ENCODE results near the gene DGKD.

DGKD gene

GRCh38 chr2:233479616-233480489, 125.6 kb downstream of the DGKD start:
- no peak for DNase-seq

GRCh38 chr2:233480490-233481202, 126.4 kb downstream of the DGKD start:
- DNase-seq, result no peak

DNA sequence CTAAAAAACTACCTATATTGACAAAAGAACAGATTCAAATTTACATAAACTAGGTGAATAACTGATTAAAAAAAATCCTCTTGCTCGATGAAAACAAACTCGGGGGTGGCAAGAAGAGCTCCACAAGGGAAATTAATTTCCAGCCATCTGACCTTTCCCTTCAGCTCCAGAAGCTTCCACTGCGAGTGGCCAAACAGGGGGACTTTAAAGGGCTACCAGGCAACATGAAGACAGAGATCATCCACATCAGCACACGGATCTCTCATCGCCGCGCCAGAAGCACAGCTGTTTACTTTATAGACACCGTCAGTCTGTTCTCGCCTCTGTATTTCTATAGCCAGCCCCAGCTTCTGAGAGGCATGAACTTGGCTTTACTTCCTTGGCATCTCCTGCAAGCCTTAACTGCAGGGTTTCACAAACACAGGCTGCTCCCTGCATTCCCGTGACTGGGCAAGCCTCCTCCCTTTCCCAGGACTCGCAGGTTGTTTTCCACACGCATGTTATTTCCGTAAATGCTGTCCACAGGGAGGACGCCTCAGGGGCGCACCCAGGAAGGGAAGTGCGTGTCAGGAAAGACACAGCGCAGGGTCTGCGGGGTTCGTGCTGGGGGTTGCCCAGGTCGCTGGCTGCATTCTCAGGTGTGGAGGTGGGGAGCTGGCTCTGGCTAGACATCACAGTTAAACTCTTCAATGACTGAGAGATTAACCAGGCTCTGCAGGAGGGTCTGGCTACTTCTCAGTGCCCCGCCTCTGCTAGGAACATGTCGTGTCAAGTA, 127.3 kb downstream of the DGKD start:
- DNase-seq, result no peak

DNA sequence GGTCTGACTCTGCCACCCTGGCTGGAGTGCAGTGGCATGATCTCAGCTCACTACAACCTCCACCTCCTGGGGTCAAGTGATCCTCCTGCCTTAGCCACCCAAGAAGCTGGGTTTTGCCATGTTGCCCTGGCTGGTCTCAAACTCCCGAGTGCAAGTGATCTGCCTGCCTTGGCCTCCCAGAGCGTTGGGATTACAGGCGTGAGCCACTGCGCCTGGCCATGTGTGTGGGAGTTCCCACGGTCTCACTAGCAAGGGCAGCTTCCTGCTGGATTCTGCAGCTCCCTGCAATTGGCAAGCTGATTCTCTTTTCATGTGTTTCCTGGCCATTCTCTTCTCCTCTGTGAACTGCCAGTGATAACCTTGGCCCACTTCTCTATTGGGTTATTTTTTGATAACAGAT, 128.3 kb downstream of the DGKD start:
- DNase-seq, result no peak

DNA sequence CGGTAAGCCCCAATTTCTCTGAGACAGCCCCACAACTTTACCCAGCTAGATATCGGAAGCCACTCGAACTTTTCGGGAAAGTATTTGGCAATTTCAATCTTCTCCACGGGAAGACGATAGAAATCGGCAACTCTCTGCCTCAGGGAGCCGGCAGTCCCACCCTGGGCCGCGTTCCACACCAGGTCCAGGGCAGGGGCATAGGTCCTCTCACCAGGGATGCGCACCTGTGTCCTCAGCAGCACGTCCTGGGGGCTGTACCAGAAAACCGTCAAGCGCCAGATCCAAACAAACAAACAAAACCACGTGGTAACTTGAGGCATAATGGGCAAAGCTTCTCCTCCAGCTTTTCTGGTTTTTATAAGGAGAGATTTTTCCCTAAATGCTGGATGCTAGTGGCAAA, 131.4 kb downstream of the DGKD start:
- DNase-seq, result no peak

DNA sequence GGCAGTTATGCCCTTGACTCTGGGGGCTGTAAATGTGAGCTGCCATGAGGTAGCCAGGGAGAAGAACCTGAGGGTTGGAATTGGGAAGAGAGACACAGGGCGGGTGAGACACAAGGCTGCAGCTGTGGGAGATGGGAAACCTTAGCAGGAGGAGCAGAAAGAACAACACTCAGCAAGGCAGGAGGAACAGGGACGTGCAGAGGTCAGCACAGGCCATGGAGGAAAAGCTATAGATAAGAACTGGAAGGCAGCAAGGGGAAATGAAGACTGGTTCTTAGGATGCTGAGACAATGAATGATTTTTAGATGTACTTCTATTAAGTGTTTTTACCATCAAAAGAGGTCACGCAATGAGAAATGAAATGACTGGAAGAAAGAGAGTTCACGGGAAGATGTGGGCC, 132.1 kb downstream of the DGKD start:
- no peak for DNase-seq

DNA sequence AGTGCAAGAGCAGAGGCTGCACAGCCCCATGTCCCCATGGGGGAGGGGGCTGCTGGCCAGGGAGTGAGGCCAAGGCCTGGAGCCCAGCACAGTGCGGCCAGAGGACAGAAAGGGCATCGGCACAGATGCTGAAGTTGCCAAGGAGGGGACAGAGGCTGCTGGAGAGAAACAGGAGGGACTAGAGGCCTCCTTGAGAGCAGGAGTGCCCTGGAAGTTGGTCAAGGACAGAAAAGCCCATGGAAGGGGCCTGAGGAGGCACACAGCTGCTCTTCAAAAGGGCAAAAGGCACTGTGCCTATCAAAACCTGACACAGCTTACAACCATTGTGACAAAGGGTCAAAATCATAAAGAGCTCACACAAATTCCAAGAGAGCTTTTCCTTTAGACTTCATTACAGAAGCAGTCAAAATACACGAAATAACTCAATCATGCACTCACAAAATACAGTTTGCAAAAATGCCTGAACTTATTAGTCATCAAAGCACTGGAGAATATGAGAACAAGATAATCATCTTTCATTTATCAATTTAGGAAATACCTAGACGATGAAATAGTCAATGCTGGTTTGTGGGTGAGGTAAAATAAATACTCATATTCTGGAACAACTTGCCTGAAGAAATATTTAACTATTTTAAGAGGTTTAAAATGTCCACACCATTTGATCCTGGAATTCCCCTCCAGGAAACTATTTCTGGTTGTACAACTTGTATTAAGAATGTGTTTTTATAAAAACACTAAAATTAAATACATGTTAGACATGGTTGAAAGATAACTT, 132.7 kb downstream of the DGKD start:
- peak; percentile 93 for DNase-seq

DNA sequence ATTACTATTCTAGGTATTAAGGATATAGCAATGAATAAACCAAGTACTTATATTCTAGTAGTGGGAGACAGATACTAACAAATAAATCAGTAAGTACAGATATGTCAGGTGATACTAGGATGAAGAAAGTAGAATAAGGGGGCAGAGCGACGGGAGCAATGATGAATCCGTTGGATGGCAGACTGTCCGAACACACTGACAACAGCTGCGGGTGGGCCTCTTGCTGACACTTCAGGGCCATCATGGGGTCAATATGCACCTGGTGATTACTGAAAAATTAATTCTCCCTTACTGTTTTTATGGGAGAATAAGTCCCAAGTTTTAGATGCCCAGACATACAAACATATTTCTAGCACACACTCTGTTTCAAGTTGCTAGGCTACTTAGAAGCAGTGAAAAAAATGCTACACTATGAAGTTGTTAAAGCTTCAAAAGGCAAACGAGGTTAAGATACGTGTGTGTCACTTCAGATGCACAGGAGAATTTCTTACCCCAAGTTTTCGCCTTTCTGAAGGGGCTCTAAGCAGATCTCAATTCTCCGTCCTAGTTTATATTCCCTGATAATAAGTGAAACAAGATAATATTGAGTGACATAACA, 133.6 kb downstream of the DGKD start:
- no peak for DNase-seq

GRCh38 chr2:233489143-233489542, 134.8 kb downstream of the DGKD start:
- DNase-seq, result no peak

GRCh38 chr2:233489666-233490065, 135.4 kb downstream of the DGKD start:
- DNase-seq, result peak; percentile 29

DNA sequence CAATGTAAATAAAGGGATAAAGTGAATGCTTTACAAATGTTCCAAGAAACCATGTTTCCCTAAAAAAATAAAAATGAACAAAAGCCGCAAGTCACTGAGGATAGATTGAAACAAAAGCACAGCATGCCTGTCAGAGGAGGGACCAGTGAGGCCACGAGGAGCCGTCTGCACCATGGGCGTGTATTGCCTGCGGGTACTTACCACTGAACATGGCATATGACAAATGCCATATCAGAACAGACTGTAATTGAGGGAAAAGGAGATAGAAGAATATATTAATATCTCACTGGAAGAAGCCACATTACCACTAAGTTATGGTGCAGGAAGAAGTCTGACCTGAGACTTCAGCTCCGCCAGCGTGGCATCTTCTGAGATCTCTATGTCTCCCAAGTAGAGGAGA, 136.5 kb downstream of the DGKD start:
- DNase-seq, result no peak

DNA sequence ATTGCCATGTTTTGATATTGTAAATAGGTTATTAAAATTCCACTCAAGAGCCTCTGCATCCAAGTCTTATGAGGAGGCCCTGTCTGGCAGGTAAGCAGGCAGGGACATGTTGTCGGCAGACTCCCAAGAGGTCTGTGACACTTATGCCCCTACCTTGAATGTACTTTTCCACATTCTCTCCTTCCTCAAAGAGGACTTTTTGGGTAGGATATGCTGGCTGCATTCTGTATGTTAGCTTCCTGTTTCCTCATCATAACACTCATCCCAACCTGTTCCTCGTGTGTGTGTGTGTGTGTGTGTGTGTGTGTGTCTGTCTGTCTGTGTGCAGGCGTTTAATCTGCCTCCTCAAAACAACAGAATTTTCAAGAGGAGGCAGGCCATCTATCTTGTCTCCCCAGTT, 137.0 kb downstream of the DGKD start:
- DNase-seq, result no peak

DNA sequence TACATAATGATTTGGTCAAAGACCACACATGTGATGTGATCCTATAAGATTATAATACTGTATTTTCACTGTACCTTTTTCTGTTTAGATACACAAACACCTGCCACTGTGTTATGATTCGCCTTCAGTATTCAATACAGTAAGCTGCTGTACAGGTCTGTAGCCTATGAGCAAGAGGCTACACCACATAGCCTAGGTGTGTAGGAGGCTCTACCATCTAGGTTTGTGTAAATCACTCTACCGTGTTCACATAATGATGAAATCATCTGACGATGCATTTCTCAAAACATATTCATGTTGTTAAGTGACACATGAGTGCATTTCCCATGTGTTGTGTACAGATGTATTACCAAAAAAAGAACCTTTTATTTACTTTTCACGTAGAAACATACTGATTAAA, 137.8 kb downstream of the DGKD start:
- no peak for DNase-seq

DNA sequence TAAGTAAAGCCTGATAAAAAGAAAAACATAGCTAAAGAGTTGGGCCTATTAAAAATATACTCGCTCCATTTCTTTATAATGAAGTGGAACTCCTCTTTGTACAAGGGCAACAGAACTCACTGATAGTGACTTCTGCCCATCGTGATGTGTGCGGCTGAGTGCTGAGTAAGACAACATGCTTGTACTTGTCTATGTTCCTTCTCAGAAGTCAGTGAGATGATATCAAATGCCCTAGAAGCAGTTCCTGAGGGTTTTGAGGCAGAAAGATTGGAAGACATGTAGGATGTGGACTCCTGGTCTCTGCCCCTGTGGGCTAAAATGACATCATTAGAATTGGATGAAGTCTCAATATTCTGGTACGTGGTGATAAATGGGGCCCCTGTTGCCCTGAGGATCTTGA, 138.5 kb downstream of the DGKD start:
- no peak for DNase-seq

DNA sequence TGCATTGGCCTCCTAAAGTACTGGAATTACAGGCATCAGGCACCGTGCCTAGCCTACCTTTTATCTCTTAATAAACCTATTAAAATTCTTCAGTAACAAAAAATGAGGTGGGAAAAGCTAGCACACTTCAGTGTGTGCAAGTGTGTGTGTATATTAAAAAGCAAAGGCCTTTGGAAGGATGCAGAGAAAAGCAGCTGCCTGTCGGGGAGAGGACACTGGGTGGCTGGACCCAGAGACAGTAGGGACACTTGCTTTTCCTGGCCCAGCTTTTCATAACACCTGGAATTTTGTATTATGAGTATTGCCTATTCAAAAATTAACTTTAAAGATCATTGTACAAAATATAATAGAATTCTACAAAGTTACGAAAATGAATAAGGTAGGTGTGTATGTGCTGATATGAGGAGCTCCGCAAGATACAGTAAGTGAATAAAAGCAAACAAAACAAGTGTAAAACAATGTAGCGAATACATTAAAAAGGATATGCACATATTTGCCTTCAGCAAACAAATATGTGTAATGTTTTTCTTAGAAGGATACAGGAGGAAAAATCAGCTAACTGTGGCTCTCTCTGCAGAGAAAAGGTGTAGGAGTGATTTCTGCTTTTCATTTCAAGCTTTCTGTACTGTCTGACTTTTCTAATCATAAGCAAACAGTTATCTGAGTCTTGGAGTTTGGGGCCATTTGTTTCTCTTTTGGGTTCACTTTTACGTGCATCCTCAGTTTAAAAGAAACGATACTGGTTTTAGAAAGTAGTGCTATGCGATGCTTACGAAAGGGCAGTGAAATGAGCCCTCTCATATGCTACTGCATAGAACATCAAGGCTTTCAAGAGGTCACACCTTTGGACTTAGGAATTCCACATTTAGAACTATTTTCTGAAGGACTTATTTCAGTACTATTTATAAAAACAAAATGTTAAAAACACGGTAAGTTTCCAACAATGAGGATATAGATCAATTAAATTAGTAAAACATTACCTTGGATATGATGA, 141.5 kb downstream of the DGKD start:
- no peak for DNase-seq

DNA sequence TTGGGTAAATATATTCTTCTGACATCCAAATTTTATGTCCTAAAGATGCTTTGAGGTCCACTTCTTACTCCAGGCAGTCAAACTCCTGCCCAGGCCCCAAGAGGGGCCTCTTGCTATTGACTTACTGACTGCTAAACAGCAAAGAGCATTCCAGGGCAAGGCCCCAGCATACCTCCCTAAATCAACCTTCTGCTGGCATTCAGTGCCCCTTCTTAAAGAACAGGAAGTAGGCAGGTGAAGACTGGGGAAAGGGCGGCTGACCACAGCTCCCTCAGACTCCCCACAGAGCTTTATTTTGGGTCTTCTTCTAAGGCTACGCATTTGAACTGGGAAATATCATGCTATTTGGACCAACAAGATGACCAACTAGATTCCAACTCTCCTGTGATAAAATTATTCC, 143.4 kb downstream of the DGKD start:
- no peak for DNase-seq

GRCh38 chr2:233498126-233498525, 143.8 kb downstream of the DGKD start:
- DNase-seq, result no peak

- no peak for DNase-seq
These were observed 145.6 kb downstream of the DGKD start for GRCh38 chr2:233499928-233500327.

GRCh38 chr2:233501198-233502076, 147.1 kb downstream of the DGKD start:
- peak; percentile 68 for DNase-seq

DNA sequence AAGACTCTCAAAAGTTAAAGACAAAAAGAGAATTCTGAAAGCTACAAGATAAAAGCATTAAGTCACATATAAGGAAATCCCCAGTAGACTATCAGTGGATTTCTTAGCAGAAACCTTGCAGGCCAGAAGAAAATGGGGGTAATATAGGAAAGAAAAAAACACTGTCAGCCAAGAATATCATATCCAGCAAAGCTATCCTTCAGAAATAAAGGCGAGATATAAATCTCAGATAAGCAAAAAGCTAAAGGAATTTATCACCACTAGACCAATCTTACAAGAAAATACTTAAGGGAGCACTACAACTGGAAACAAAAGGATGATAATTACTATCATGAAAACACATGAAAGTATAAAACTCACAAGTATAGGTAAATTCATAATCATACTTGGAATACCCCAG, 149.2 kb downstream of the DGKD start:
- no peak for DNase-seq
